ENCODE results near the gene GPC5. TPM values are rescaled to one million over a fixed set of nuclear protein-coding genes. Genes with fewer than 3 reads are reported as not detected.

The GPC5 gene
- total RNA-seq, 2 experiments from 2014 or later, result 2.4 TPM; not detected in 1

GRCh38 chr13:91358387-91358782, 40.0 kb upstream of the GPC5 start:
- intact Hi-C loops (cut with micrococcal nuclease; ENCODE audit: unreplicated experiment), result no loop called here
- no TSS peak for BruUV-seq (replicated peaks)
- no peak overlapping the region for H3K4me2 ChIP-seq (ENCODE audit: low read length)
- no peak overlapping the region for H3K4me3 ChIP-seq (ENCODE audit: low read depth, low read length, poor library complexity, severe bottlenecking)
- ChIA-PET CTCF (ENCODE audit: unreplicated experiment) (interaction anchor here (0.6 to 1.6 kb wide), 5 partner anchors 8 to 37 kb away, joined by 3 to 5 read pairs (median 5); no protein-coding TSS in a partner anchor), POLR2A (interaction anchor here (0.5 to 5.1 kb wide), 21 partner anchors 9 to 588 kb away, joined by 3 to 54 read pairs (median 5); partner anchors contain the start of gene MIR17HG)
- no peak overlapping the region for H2AFZ ChIP-seq (ENCODE audit: low read length)
- no peaks in the 10 kb centered on the region for H3K9me2 ChIP-seq (ENCODE audit: insufficient read depth, low read length)
- peaks cover 50% of the 10 kb centered on the region for H3K4me1 ChIP-seq (ENCODE audit: insufficient read depth, low read length, poor library complexity, severe bottlenecking)
- TF ChIP-seq EZH2phosphoT487 (IDR thresholded peaks at IDR 0.05; ENCODE audit: borderline replicate concordance, low read depth, low read length) (no peak), CTCF (conservative IDR thresholded peaks at IDR 0.05; ENCODE audit: low read length) (no peak)
- peaks cover 37% of the 10 kb centered on the region for H3K79me2 ChIP-seq (ENCODE audit: insufficient read depth, low read depth, low read length)
- H3K36me3 ChIP-seq (ENCODE audit: insufficient read depth, low read length), result peaks cover 100% of the 10 kb centered on the region
- H4K20me1 ChIP-seq (ENCODE audit: insufficient read depth, low read length), result peaks cover 97% of the 10 kb centered on the region
- DNase-seq (ENCODE audit: low spot score), result peak; percentile 86
- H3K9me3 ChIP-seq (ENCODE audit: low read length), result no peaks in the 10 kb centered on the region
- peak overlapping the region; percentile 26 for H3K27ac ChIP-seq (ENCODE audit: low read depth, low read length, poor library complexity, severe bottlenecking)

- H3K9me2 ChIP-seq (ENCODE audit: insufficient read depth, low read length), result no peaks in the 10 kb centered on the region
- intact Hi-C loops (cut with micrococcal nuclease; ENCODE audit: unreplicated experiment), result no loop called here
- peak; percentile 72 for DNase-seq (ENCODE audit: low spot score)
- no peak overlapping the region for H3K4me3 ChIP-seq (ENCODE audit: low read depth, low read length, poor library complexity, severe bottlenecking)
- H3K4me2 ChIP-seq (ENCODE audit: low read length), result no peak overlapping the region
- peaks cover 43% of the 10 kb centered on the region for H3K4me1 ChIP-seq (ENCODE audit: insufficient read depth, low read length, poor library complexity, severe bottlenecking)
- BruUV-seq (replicated peaks), result no TSS peak
- H4K20me1 ChIP-seq (ENCODE audit: insufficient read depth, low read length), result peaks cover 97% of the 10 kb centered on the region
- CTCF ChIA-PET (ENCODE audit: unreplicated experiment), result interaction anchor here (0.8 to 1.5 kb wide), 3 partner anchors 11 to 16 kb away, joined by 3 read pairs; partner anchors contain the start of gene MIR17HG
- POLR2A ChIA-PET, result interaction anchor here (0.6 to 4.3 kb wide), 28 partner anchors 8 to 415 kb away, joined by 3 to 54 read pairs (median 4); partner anchors contain the start of gene MIR17HG
- TF ChIP-seq EZH2phosphoT487 (IDR thresholded peaks at IDR 0.05; ENCODE audit: borderline replicate concordance, low read depth, low read length), result no peak
- no peak for TF ChIP-seq CTCF (conservative IDR thresholded peaks at IDR 0.05; ENCODE audit: low read length)
- H3K79me2 ChIP-seq (ENCODE audit: insufficient read depth, low read depth, low read length), result peaks cover 30% of the 10 kb centered on the region
- H3K9me3 ChIP-seq (ENCODE audit: low read length), result no peaks in the 10 kb centered on the region
- H2AFZ ChIP-seq (ENCODE audit: low read length), result no peak overlapping the region
- H3K36me3 ChIP-seq (ENCODE audit: insufficient read depth, low read length), result peaks cover 99% of the 10 kb centered on the region
- peak overlapping the region; percentile 0 for H3K27ac ChIP-seq (ENCODE audit: low read depth, low read length, poor library complexity, severe bottlenecking)
Observed at GRCh38 chr13:91359111-91359510, 39.3 kb upstream of the GPC5 start.

- Histone ChIP-seq H3K9me3 (ENCODE audit: low read length) (no peaks in the 10 kb centered on the region), H2AFZ (ENCODE audit: low read length) (no peak overlapping the region), H4K20me1 (ENCODE audit: insufficient read depth, low read length) (peaks cover 97% of the 10 kb centered on the region), H3K4me3 (ENCODE audit: low read depth, low read length, poor library complexity, severe bottlenecking) (no peak overlapping the region), H3K36me3 (ENCODE audit: insufficient read depth, low read length) (peaks cover 94% of the 10 kb centered on the region), H3K9me2 (ENCODE audit: insufficient read depth, low read length) (no peaks in the 10 kb centered on the region), H3K79me2 (ENCODE audit: insufficient read depth, low read depth, low read length) (peaks cover 24% of the 10 kb centered on the region), H3K27ac (ENCODE audit: low read depth, low read length, poor library complexity, severe bottlenecking) (peak overlapping the region; percentile 0), H3K4me2 (ENCODE audit: low read length) (no peak overlapping the region), H3K4me1 (ENCODE audit: insufficient read depth, low read length, poor library complexity, severe bottlenecking) (peaks cover 38% of the 10 kb centered on the region)
- no peak for TF ChIP-seq CTCF (conservative IDR thresholded peaks at IDR 0.05; ENCODE audit: low read length)
- no peak for TF ChIP-seq EZH2phosphoT487 (IDR thresholded peaks at IDR 0.05; ENCODE audit: borderline replicate concordance, low read depth, low read length)
- ChIA-PET POLR2A (interaction anchor here (0.6 to 4.3 kb wide), 30 partner anchors 9 to 415 kb away, joined by 3 to 54 read pairs (median 4); partner anchors contain the start of gene MIR17HG), CTCF (ENCODE audit: unreplicated experiment) (interaction anchor here (0.8 to 1.5 kb wide), 4 partner anchors 10 to 16 kb away, joined by 3 read pairs; partner anchors contain the start of gene MIR17HG)
- TSS peak; percentile 0 for BruUV-seq (replicated peaks)
- peak; percentile 61 for DNase-seq (ENCODE audit: low spot score)
- intact Hi-C loops (cut with micrococcal nuclease; ENCODE audit: unreplicated experiment), result no loop called here
Observed at GRCh38 chr13:91359631-91360030, 38.8 kb upstream of the GPC5 start.

Measured in OCI-LY7 (cell line).